C4-2B (cell line): ENCODE results near the gene GALNT2.

Source experiments
- CTCF ChIP-seq: fragments of 450-650 bp; conservative IDR thresholded peaks from 2 replicates; pipeline ENCODE4 v1.5.1; 2017; ENCODE audit warnings: mild to moderate bottlenecking
- ZFX ChIP-seq: fragments of 450-650 bp; IDR thresholded peaks from 2 replicates; pipeline ENCODE4 v1.6.1; 2017

- TF ChIP-seq CTCF (no peak), ZFX (no peak)
Measured at GRCh38 chr1:230125640-230126528, 58.8 kb downstream of the GALNT2 start.
